GM18519 (cell line): Measurements from ENCODE around the gene TBC1D28.
"Not testable (repeated sequence)": the region's sequence is repeated elsewhere in the genome, so short reads cannot be mapped to it uniquely, and the experiment has no call there.

Source experiments
- ATAC-seq: cut with Tn5 transposase; IDR thresholded peaks from one replicate; pipeline ENCODE4 v1.9.1; 2021; ENCODE audit warnings: mild to moderate bottlenecking, moderate library complexity; ENCODE audit not compliant: unreplicated experiment, low FRiP score

The TBC1D28 gene

GRCh38 chr17:18624862-18625501, 19.2 kb downstream of the TBC1D28 start:
- not testable (repeated sequence) for ATAC-seq

DNA sequence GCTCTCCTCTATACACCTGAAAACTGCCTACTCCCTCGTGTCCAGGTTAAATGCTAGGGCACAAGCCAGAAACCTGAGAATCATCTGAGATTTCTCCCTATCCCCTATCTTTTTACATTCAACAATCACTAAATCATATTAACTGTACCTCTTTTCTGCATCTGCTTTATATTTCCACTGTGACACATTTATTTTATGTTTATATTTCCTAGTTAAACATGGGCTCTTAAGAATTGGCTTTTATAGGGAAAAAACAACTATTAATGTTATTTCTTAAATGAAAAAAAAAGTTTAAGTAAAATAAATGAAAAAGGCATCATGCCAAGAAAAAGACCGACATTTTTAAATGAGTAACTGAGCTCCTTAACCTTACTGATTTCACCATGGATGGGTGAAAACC, 26.6 kb downstream of the TBC1D28 start:
- not testable (repeated sequence) for ATAC-seq

- ATAC-seq, result not testable (repeated sequence)
These were observed 31.2 kb downstream of the TBC1D28 start for GRCh38 chr17:18613016-18613415.

DNA sequence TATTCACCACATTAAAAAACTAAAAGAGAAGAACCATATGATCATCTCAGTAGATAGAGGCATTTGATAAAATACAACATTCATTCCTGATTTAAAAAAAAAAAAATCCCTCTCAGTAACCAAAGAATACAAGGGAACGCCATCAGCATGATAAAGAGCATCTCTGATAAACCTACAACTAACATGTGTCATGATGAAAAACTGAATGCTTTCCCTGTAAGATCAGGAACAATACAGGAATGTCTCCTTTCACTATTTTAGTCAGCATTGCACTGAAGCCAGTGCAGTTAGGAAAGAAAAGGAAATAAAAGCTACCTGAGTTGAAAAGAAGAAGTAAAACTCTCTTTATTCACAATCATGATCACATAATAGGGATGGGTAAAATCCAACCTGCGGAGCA, 51.1 kb downstream of the TBC1D28 start:
- not testable (repeated sequence) for ATAC-seq
